Parathyroid adenoma (tissue), 2 donors: Measurements from ENCODE around the gene TMEM132D.

ENCODE experiments used
- H2AFZ ChIP-seq: fragments of 300-600 bp; sonication (generic); one replicate; pipeline ENCODE4 v1.7.0; 2017; ENCODE audit warnings: antibody characterized with exemption, mild to moderate bottlenecking
- H3K27ac ChIP-seq: fragments of 300-600 bp; sonication (generic); one replicate; pipeline ENCODE4 v1.7.0; 2017
- H3K27me3 ChIP-seq: fragments of 300-600 bp; sonication (generic); one replicate; pipeline ENCODE4 v1.7.0; 2017; ENCODE audit warnings: low read length; ENCODE audit not compliant: control insufficient read depth, insufficient read depth
- H3K36me3 ChIP-seq: fragments of 300-600 bp; sonication (generic); one replicate; pipeline ENCODE4 v1.7.0; 2017; ENCODE audit warnings: low read length; ENCODE audit not compliant: control insufficient read depth, insufficient read depth
- H3K4me1 ChIP-seq: fragments of 300-600 bp; sonication (generic); one replicate; pipeline ENCODE4 v1.7.0; 2017; ENCODE audit warnings: control low read depth
- H3K4me2 ChIP-seq: fragments of 300-600 bp; sonication (generic); one replicate; pipeline ENCODE4 v1.7.0; 2017; ENCODE audit warnings: low read length
- H3K4me3 ChIP-seq: fragments of 300-600 bp; sonication (generic); one replicate; pipeline ENCODE4 v1.7.0; 2017; ENCODE audit warnings: low read depth, low read length
- H3K79me2 ChIP-seq: fragments of 300-600 bp; sonication (generic); one replicate; pipeline ENCODE4 v1.7.0; 2017; ENCODE audit warnings: control low read depth
- H3K9ac ChIP-seq: fragments of 300-600 bp; sonication (generic); one replicate; pipeline ENCODE4 v1.7.0; 2017; ENCODE audit warnings: mild to moderate bottlenecking
- H3K9me3 ChIP-seq: fragments of 300-600 bp; sonication (generic); one replicate; pipeline ENCODE4 v1.7.0; 2017; ENCODE audit warnings: low read length; ENCODE audit not compliant: control insufficient read depth
- TF ChIP-seq, protein P1 (sequence below): fragments of 300-600 bp; sonication (generic); IDR thresholded peaks from one replicate; pipeline ENCODE4 v1.7.0; 2017; ENCODE audit warnings: antibody characterized with exemption, mild to moderate bottlenecking
- donor health status: primary hyperparathyroidism.

Gene TMEM132D

DNA sequence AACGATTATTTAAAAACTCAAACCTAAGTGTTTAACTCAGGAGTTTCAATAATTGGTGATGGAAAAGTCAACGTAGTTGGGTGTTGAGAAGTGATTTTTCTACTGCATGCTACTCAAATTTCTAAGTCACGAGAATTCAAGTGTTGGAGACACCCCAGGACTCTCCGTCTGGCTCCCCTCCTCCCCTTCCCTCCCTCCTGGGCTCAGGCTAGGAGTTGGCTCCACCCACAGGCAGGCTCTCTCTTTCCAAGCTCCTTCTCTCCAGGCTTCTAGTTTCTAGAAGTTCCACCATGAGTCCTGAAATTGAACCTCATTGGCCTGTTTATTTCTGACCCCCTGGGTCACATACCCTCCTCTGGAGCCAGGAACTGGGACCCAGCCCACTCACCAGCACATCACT is 73.0 kb downstream of the TMEM132D start:
- Histone ChIP-seq H3K36me3 (no peaks in the 10 kb centered on the region), H3K9me3 (no peaks in the 10 kb centered on the region), H3K27me3 (no peaks in the 10 kb centered on the region), H3K79me2 (no peaks in the 10 kb centered on the region), H3K9ac (no peak overlapping the region), H3K4me2 (no peak overlapping the region), H3K4me1 (no peaks in the 10 kb centered on the region), H2AFZ (no peak overlapping the region), H3K27ac (no peak overlapping the region), H3K4me3 (no peak overlapping the region)
- TF ChIP-seq, protein P1, sequence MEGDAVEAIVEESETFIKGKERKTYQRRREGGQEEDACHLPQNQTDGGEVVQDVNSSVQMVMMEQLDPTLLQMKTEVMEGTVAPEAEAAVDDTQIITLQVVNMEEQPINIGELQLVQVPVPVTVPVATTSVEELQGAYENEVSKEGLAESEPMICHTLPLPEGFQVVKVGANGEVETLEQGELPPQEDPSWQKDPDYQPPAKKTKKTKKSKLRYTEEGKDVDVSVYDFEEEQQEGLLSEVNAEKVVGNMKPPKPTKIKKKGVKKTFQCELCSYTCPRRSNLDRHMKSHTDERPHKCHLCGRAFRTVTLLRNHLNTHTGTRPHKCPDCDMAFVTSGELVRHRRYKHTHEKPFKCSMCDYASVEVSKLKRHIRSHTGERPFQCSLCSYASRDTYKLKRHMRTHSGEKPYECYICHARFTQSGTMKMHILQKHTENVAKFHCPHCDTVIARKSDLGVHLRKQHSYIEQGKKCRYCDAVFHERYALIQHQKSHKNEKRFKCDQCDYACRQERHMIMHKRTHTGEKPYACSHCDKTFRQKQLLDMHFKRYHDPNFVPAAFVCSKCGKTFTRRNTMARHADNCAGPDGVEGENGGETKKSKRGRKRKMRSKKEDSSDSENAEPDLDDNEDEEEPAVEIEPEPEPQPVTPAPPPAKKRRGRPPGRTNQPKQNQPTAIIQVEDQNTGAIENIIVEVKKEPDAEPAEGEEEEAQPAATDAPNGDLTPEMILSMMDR = no peak

DNA sequence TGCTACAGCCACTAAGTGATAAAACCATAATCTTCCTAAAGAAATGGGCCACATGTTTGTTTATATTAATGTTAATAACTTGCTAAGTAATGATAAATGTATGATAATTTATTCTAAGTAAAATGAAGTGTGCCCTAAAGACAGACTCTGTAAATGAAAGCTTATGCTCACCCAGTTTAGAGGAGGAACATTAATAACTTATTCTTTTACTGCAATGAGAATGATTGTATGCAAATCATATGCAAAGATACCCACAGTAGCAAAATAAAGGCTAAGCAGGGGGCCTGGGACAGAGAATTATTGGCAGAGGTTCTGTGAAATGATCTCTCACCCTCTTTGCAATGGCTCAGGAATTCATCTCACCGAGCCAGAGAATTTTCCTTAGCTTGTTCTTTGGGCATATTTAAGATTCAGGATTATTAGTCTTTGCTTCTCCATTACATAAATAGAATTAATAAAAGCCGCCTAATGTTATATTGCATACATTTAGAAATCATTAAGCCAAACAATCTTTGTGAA is 75.9 kb downstream of the TMEM132D start:
- TF ChIP-seq, protein P1 = no peak
- no peaks in the 10 kb centered on the region for H3K79me2 ChIP-seq
- no peaks in the 10 kb centered on the region for H3K27me3 ChIP-seq
- no peak overlapping the region for H3K4me2 ChIP-seq
- H3K36me3 ChIP-seq = no peaks in the 10 kb centered on the region
- no peaks in the 10 kb centered on the region for H3K4me1 ChIP-seq
- H2AFZ ChIP-seq = no peak overlapping the region
- H3K9me3 ChIP-seq = no peaks in the 10 kb centered on the region
- H3K9ac ChIP-seq = no peak overlapping the region
- H3K4me3 ChIP-seq = no peak overlapping the region
- no peak overlapping the region for H3K27ac ChIP-seq

DNA sequence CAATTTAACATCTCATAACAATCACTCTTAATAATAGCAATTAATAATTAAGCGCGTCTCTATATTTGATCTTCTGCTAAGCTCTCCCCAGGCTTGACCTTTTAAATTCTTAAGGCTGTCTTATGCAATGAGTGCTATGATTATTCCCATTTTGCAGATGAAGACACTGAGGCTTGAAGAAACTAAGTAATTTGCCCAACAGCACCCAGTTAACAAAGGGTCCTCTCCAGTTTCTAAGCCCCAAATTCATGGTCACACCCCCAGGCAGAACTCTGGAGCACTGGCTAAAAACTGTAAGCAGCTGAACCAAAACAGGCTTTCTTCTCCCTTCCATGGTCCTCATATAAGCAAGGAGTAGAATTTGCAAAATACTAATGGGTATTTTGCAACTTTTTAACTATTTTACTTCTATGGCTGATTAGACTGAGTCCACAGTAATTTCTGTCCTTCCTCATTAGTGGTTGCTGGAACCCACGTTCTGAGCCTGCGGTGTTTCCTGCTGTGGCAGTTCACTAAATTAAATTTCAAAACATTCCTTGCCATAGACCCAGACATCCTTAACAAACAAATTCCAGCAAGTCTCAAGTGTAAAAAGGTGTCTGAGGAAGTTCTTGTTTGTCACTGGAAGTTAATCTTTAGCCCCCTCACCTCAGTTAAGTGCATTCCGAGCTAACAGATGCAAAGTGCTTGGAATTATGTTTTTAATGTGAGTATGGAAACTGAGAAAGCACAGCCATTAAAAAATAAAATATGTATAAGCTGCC is 76.5 kb downstream of the TMEM132D start:
- H3K36me3 ChIP-seq = no peaks in the 10 kb centered on the region
- H3K4me3 ChIP-seq = no peak overlapping the region
- no peaks in the 10 kb centered on the region for H3K27me3 ChIP-seq
- no peak overlapping the region for H3K4me2 ChIP-seq
- TF ChIP-seq, protein P1 = no peak
- H3K27ac ChIP-seq = no peak overlapping the region
- H3K9ac ChIP-seq = no peak overlapping the region
- no peaks in the 10 kb centered on the region for H3K4me1 ChIP-seq
- H3K9me3 ChIP-seq = no peaks in the 10 kb centered on the region
- H3K79me2 ChIP-seq = no peaks in the 10 kb centered on the region
- H2AFZ ChIP-seq = no peak overlapping the region

DNA sequence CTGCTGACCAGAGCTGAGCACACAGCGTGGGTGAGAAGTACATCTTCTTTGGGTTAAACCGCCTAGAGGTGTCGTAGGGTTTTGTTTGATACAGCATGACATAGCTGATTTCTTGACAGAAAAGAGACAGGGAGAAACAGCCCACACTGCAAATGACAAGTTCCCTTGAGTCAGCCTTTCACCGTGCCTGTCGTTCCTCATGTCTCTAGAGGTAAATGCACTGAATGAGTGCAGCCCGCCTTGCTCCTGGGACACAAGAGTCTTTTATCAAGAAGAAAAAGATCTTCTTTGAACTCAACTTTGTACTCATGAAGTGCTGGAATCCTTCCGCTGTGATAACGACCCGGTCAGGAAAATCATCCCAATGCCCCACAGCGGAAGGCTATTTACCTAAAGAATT is 77.6 kb downstream of the TMEM132D start:
- H3K9me3 ChIP-seq = no peaks in the 10 kb centered on the region
- no peaks in the 10 kb centered on the region for H3K79me2 ChIP-seq
- H3K27ac ChIP-seq = no peak overlapping the region
- H3K4me2 ChIP-seq = no peak overlapping the region
- H3K27me3 ChIP-seq = no peaks in the 10 kb centered on the region
- no peak overlapping the region for H2AFZ ChIP-seq
- H3K4me3 ChIP-seq = no peak overlapping the region
- no peaks in the 10 kb centered on the region for H3K4me1 ChIP-seq
- H3K9ac ChIP-seq = no peak overlapping the region
- TF ChIP-seq, protein P1 = no peak
- H3K36me3 ChIP-seq = no peaks in the 10 kb centered on the region

DNA sequence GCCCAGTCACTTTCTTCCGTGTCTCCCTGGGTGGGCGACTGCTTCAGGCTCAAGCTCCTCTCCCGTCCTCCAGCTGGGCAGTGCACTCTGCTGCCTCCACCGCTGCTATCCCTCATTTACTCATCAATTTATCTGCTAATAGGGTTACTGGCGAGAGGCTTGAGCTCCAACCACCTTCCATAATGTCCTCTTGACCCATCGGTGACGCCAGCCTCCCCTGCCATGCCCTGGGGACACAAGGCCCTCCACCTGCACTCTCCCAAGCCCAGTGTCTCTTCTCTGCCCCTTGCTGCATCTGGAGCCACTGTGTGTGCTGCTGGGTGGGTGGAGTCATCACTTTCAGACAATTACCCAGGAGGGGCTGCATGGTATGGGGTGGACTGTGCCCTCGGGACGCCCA is 78.5 kb downstream of the TMEM132D start:
- H3K4me3 ChIP-seq = no peak overlapping the region
- H3K79me2 ChIP-seq = no peaks in the 10 kb centered on the region
- H3K36me3 ChIP-seq = no peaks in the 10 kb centered on the region
- TF ChIP-seq, protein P1 = no peak
- H3K4me2 ChIP-seq = no peak overlapping the region
- no peaks in the 10 kb centered on the region for H3K9me3 ChIP-seq
- no peak overlapping the region for H3K27ac ChIP-seq
- H2AFZ ChIP-seq = no peak overlapping the region
- no peak overlapping the region for H3K9ac ChIP-seq
- H3K27me3 ChIP-seq = no peaks in the 10 kb centered on the region
- H3K4me1 ChIP-seq = no peaks in the 10 kb centered on the region
